A549 (cell line): ENCODE measurements around the gene SMCO2.

ENCODE experiments used
- CBX8 ChIP-seq: fragments of 200-600 bp; sonication (generic); IDR thresholded peaks from 2 replicates; pipeline ENCODE4 v1.6.1; 2016
- CHD2 ChIP-seq: fragments of 150-350 bp; IDR thresholded peaks from 2 replicates; pipeline ENCODE4 v1.6.1; 2014; ENCODE audit warnings: low read length; ENCODE audit not compliant: partially characterized antibody
- CTCF ChIP-seq: fragments of >200 bp; sonication (Bioruptor Twin); formaldehyde crosslinking; IDR thresholded peaks from 3 replicates; pipeline ENCODE4 v1.5.1; 2016
- EHF ChIP-seq: fragments of 250-450 bp; sonication (Bioruptor Pico); IDR thresholded peaks from 2 replicates; pipeline ENCODE4 v1.5.0; 2020; ENCODE audit warnings: mild to moderate bottlenecking
- EP300 ChIP-seq, 2 experiments: fragments of >200 bp; sonication (Bioruptor Twin); formaldehyde crosslinking; IDR thresholded peaks; 2 replicates in 1 of 2; 3 replicates in 1 of 2; pipeline ENCODE4 v1.6.1; 2016 to 2017
- HOXB5 ChIP-seq: fragments of 250-450 bp; sonication (Bioruptor Pico); IDR thresholded peaks from 2 replicates; pipeline ENCODE4 v1.5.0; 2020; ENCODE audit warnings: mild to moderate bottlenecking, moderate library complexity
- JUN ChIP-seq, 2 experiments: fragments of >200 bp; sonication (Bioruptor Twin); formaldehyde crosslinking; IDR thresholded peaks; 2 replicates in 1 of 2; 3 replicates in 1 of 2; pipeline ENCODE4 v1.6.1; 2016 to 2017
- KDM5A ChIP-seq: fragments of 200-600 bp; sonication (generic); IDR thresholded peaks from 2 replicates; pipeline ENCODE4 v1.6.1; 2016; ENCODE audit warnings: antibody characterized with exemption, mild to moderate bottlenecking
- MAFK ChIP-seq: fragments of 450-650 bp; IDR thresholded peaks from 2 replicates; pipeline ENCODE4 v1.6.1; 2014; ENCODE audit not compliant: partially characterized antibody
- MAX ChIP-seq: IDR thresholded peaks from 2 replicates; pipeline ENCODE4 v1.6.1; 2012
- PBX3 ChIP-seq: IDR thresholded peaks from 2 replicates; pipeline ENCODE4 v1.6.1; 2012
- POLR2A ChIP-seq: IDR thresholded peaks from 2 replicates; pipeline ENCODE4 v1.6.1; 2012; ENCODE audit warnings: mild to moderate bottlenecking, low read length
- POLR2AphosphoS2 ChIP-seq: conservative IDR thresholded peaks from 2 replicates; pipeline ENCODE4 v1.6.1; 2012; ENCODE audit warnings: low read length, improper control_type of control experiment, inconsistent platforms
- USF2 ChIP-seq: fragments of 450-650 bp; IDR thresholded peaks from 2 replicates; pipeline ENCODE4 v1.6.1; 2014; ENCODE audit warnings: antibody characterized with exemption

GRCh38 chr12:27542628-27543027, 96.1 kb downstream of the SMCO2 start:
- no peak for TF ChIP-seq JUN (IDR thresholded peaks at IDR 0.05)
- no peak for TF ChIP-seq POLR2A
- TF ChIP-seq MAX = no peak
- no peak for TF ChIP-seq CTCF
- TF ChIP-seq CBX8 = no peak
- TF ChIP-seq KDM5A = no peak
- no peak for TF ChIP-seq EHF (CRISPR knock-in tag)
- no peak for TF ChIP-seq POLR2AphosphoS2
- no peak for TF ChIP-seq EP300 (IDR thresholded peaks at IDR 0.05)
- no peak for TF ChIP-seq CHD2
- no peak for TF ChIP-seq PBX3
- no peak for TF ChIP-seq HOXB5 (CRISPR knock-in tag)
- TF ChIP-seq USF2 = no peak
- TF ChIP-seq MAFK = no peak
